Mesenchymal stem cell (in vitro differentiated cells and primary cell): ENCODE results near the gene DAND5.
A peak's percentile ranks its signal among the peaks of the same experiment; 100 is the strongest.

Experiments
- DNase-seq: peaks from one replicate; pipeline ENCODE4 v3.0.0-alpha.2; 2013
- H2AFZ ChIP-seq: one replicate; pipeline ENCODE4 v1.6.1; 2013; ENCODE audit warnings: low read depth, mild to moderate bottlenecking, control low read depth, inconsistent platforms, low read length, moderate library complexity
- H2AK5ac ChIP-seq: 2 replicates; pipeline ENCODE4 v1.6.1; 2013; ENCODE audit warnings: low read length, moderate library complexity, mild to moderate bottlenecking, inconsistent platforms; ENCODE audit not compliant: severe bottlenecking
- H2BK120ac ChIP-seq: one replicate; pipeline ENCODE4 v1.6.1; 2013; ENCODE audit warnings: low read depth, mild to moderate bottlenecking, inconsistent platforms, low read length, moderate library complexity
- H2BK12ac ChIP-seq, 2 experiments: one replicate each; pipeline ENCODE4 v1.6.1; 2013; ENCODE audit warnings: inconsistent platforms in 2 of 2, low read length in 2 of 2, mild to moderate bottlenecking in 2 of 2, moderate library complexity in 2 of 2, control low read depth in 1 of 2
- H2BK15ac ChIP-seq: one replicate; pipeline ENCODE4 v1.6.1; 2013; ENCODE audit warnings: mild to moderate bottlenecking, low read depth, inconsistent platforms; ENCODE audit not compliant: poor library complexity, severe bottlenecking
- H2BK5ac ChIP-seq: 2 replicates; pipeline ENCODE4 v1.6.1; 2013; ENCODE audit warnings: low read depth, mild to moderate bottlenecking, low read length, control low read depth, inconsistent platforms; ENCODE audit not compliant: poor library complexity, severe bottlenecking
- H3K14ac ChIP-seq, 2 experiments: one replicate each; pipeline ENCODE4 v1.6.1; 2013; ENCODE audit warnings: inconsistent platforms in 2 of 2, low read length in 2 of 2, control low read depth in 1 of 2, mild to moderate bottlenecking in 1 of 2, moderate library complexity in 1 of 2
- H3K18ac ChIP-seq, 2 experiments: one replicate each; pipeline ENCODE4 v1.6.1; 2013; ENCODE audit warnings: inconsistent platforms in 2 of 2, low read length in 2 of 2, control low read depth in 1 of 2, low read depth in 1 of 2, mild to moderate bottlenecking in 1 of 2
- H3K23ac ChIP-seq, 2 experiments: one replicate each; pipeline ENCODE4 v1.6.1; 2013; ENCODE audit warnings: inconsistent platforms in 2 of 2, low read length in 2 of 2, mild to moderate bottlenecking in 2 of 2, moderate library complexity in 2 of 2, control low read depth in 1 of 2
- H3K27ac ChIP-seq: 2 replicates; pipeline ENCODE4 v1.5.1; 2013; ENCODE audit warnings: mild to moderate bottlenecking, moderate library complexity, low read length, control low read depth, inconsistent platforms; ENCODE audit not compliant: poor library complexity, severe bottlenecking
- H3K27me3 ChIP-seq, 2 experiments: 2 replicates each; pipeline versions ENCODE4 v1.6.1 to v1.7.0; 2013; ENCODE audit warnings: low read length in 2 of 2, mild to moderate bottlenecking in 2 of 2, moderate library complexity in 2 of 2, control low read depth in 1 of 2, inconsistent platforms in 1 of 2; ENCODE audit not compliant: control insufficient read depth in 1 of 2, insufficient read depth in 1 of 2
- H3K36me3 ChIP-seq, 2 experiments: 2 replicates each; pipeline versions ENCODE4 v1.6.1 to v1.7.0; 2013; ENCODE audit warnings: low read length in 2 of 2, control low read depth in 1 of 2, inconsistent platforms in 1 of 2, low read depth in 1 of 2, mild to moderate bottlenecking in 1 of 2; ENCODE audit not compliant: insufficient read depth in 2 of 2, control insufficient read depth in 1 of 2
- H3K4ac ChIP-seq, 2 experiments: one replicate each; pipeline ENCODE4 v1.6.1; 2013; ENCODE audit warnings: inconsistent platforms in 2 of 2, low read length in 2 of 2, mild to moderate bottlenecking in 2 of 2, moderate library complexity in 2 of 2, control low read depth in 1 of 2, low read depth in 1 of 2
- H3K4me1 ChIP-seq: 2 replicates; pipeline ENCODE4 v1.6.1; 2013; ENCODE audit warnings: low read depth, low read length, control low read depth; ENCODE audit not compliant: control insufficient read depth, insufficient read depth
- H3K4me2 ChIP-seq: 2 replicates; pipeline ENCODE4 v1.6.1; 2013; ENCODE audit warnings: low read length, mild to moderate bottlenecking, inconsistent platforms; ENCODE audit not compliant: poor library complexity, severe bottlenecking
- H3K4me3 ChIP-seq, 2 experiments: 2 replicates each; pipeline versions ENCODE4 v1.5.1 to v1.7.0; 2013; ENCODE audit warnings: low read length in 2 of 2, mild to moderate bottlenecking in 2 of 2, control low read depth in 1 of 2, low read depth in 1 of 2; ENCODE audit not compliant: insufficient read depth in 1 of 2
- H3K79me1 ChIP-seq: replicated peaks from 2 replicates; pipeline ENCODE4 v1.6.1; 2013; ENCODE audit warnings: mild to moderate bottlenecking, control low read depth, low read length, inconsistent platforms; ENCODE audit not compliant: poor library complexity, severe bottlenecking
- H3K9ac ChIP-seq: 2 replicates; pipeline ENCODE4 v1.7.0; 2013; ENCODE audit warnings: mild to moderate bottlenecking, low read length, moderate library complexity
- H3K9me3 ChIP-seq: 2 replicates; pipeline ENCODE4 v1.7.0; 2013; ENCODE audit warnings: mild to moderate bottlenecking, low read length; ENCODE audit not compliant: control insufficient read depth
- H4K8ac ChIP-seq: one replicate; pipeline ENCODE4 v1.6.1; 2013; ENCODE audit warnings: inconsistent platforms, mild to moderate bottlenecking, low read length, moderate library complexity
- H4K91ac ChIP-seq: one replicate; pipeline ENCODE4 v1.6.1; 2013; ENCODE audit warnings: mild to moderate bottlenecking, low read length, inconsistent platforms
- WGBS: methylation state at CpG from one replicate; pipeline ENCODE4 v1.1.7; 2013; ENCODE audit warnings: mixed read lengths; 5-methylcytosine and 5-hydroxymethylcytosine counted together

The DAND5 gene

GRCh38 chr19:13014101-13014920, 44.9 kb downstream of the DAND5 start:
- peak overlapping the region; percentile 43 to 51 for H3K23ac ChIP-seq
- peaks cover 0 to 95% of the 10 kb centered on the region in 2 experiments for H3K27me3 ChIP-seq
- WGBS, result 7% methylated on average over 34 of the region's 35 CpGs
- H2BK12ac ChIP-seq, result no peak overlapping the region
- no peak overlapping the region for H2BK5ac ChIP-seq
- peak overlapping the region; percentile 78 for H3K4me2 ChIP-seq
- H2AFZ ChIP-seq, result no peak overlapping the region
- H3K4me3 ChIP-seq, result peak overlapping the region in 1 of 2 experiments; percentile 74
- H3K27ac ChIP-seq, result no peak overlapping the region
- H3K14ac ChIP-seq, result no peak overlapping the region
- H3K4ac ChIP-seq, result no peak overlapping the region
- H2BK15ac ChIP-seq, result no peak overlapping the region
- no peak overlapping the region for H4K8ac ChIP-seq
- no peak for DNase-seq
- H3K9me3 ChIP-seq, result no peaks in the 10 kb centered on the region
- H3K79me1 ChIP-seq, result peaks cover 2% of the 10 kb centered on the region
- H4K91ac ChIP-seq, result no peak overlapping the region
- no peak overlapping the region for H2BK120ac ChIP-seq
- H3K18ac ChIP-seq, result no peak overlapping the region
- peak overlapping the region; percentile 99 for H3K9ac ChIP-seq
- H3K4me1 ChIP-seq, result peaks cover 44% of the 10 kb centered on the region
- no peak overlapping the region for H2AK5ac ChIP-seq
- H3K36me3 ChIP-seq, result peaks cover 0 to under 1% of the 10 kb centered on the region in 2 experiments

GRCh38 chr19:13014921-13015280, 45.5 kb downstream of the DAND5 start:
- peaks cover 0 to 91% of the 10 kb centered on the region in 2 experiments for H3K27me3 ChIP-seq
- H3K4ac ChIP-seq, result no peak overlapping the region
- H2BK5ac ChIP-seq, result no peak overlapping the region
- no peak overlapping the region for H3K4me2 ChIP-seq
- no peak overlapping the region for H4K8ac ChIP-seq
- H2BK15ac ChIP-seq, result no peak overlapping the region
- peak overlapping the region; percentile 99 for H3K9ac ChIP-seq
- H3K27ac ChIP-seq, result no peak overlapping the region
- peak overlapping the region in 1 of 2 experiments; percentile 51 for H3K23ac ChIP-seq
- no peak overlapping the region for H2BK120ac ChIP-seq
- no peaks in the 10 kb centered on the region for H3K36me3 ChIP-seq
- no peak overlapping the region for H2BK12ac ChIP-seq
- no peak overlapping the region for H4K91ac ChIP-seq
- WGBS, result 3% methylated on average over 2 of the region's 4 CpGs
- no peaks in the 10 kb centered on the region for H3K9me3 ChIP-seq
- no peak overlapping the region for H3K14ac ChIP-seq
- peak overlapping the region in 1 of 2 experiments; percentile 74 for H3K4me3 ChIP-seq
- H3K18ac ChIP-seq, result no peak overlapping the region
- no peak overlapping the region for H2AFZ ChIP-seq
- DNase-seq, result no peak
- no peak overlapping the region for H2AK5ac ChIP-seq
- peaks cover 40% of the 10 kb centered on the region for H3K4me1 ChIP-seq
- H3K79me1 ChIP-seq, result peaks cover 2% of the 10 kb centered on the region

- Histone ChIP-seq H3K4ac (no peak overlapping the region), H3K79me1 (peaks cover 2% of the 10 kb centered on the region), H4K8ac (no peak overlapping the region), H3K18ac (no peak overlapping the region), H3K4me1 (peaks cover 34% of the 10 kb centered on the region), H2AK5ac (no peak overlapping the region), H3K9me3 (no peaks in the 10 kb centered on the region), H2BK12ac (no peak overlapping the region), H2BK5ac (no peak overlapping the region), H3K9ac (peak overlapping the region; percentile 99), H3K4me2 (no peak overlapping the region), H3K27me3 (peaks cover 0 to 91% of the 10 kb centered on the region in 2 experiments), H3K36me3 (no peaks in the 10 kb centered on the region), H2BK15ac (no peak overlapping the region), H2AFZ (no peak overlapping the region), H3K14ac (no peak overlapping the region), H3K4me3 (peak overlapping the region in 1 of 2 experiments; percentile 74), H4K91ac (no peak overlapping the region), H2BK120ac (no peak overlapping the region), H3K27ac (no peak overlapping the region), H3K23ac (no peak overlapping the region)
- no peak for DNase-seq
- WGBS, result 31% methylated on average over 4 of the region's 12 CpGs
These were observed 46.2 kb downstream of the DAND5 start for GRCh38 chr19:13015361-13016223.

- H2BK15ac ChIP-seq, result no peak overlapping the region
- H3K4me1 ChIP-seq, result peaks cover 30% of the 10 kb centered on the region
- H3K27ac ChIP-seq, result no peak overlapping the region
- DNase-seq, result no peak
- H2BK12ac ChIP-seq, result no peak overlapping the region
- H3K27me3 ChIP-seq, result peaks cover 0 to 91% of the 10 kb centered on the region in 2 experiments
- no peak overlapping the region for H2AK5ac ChIP-seq
- H2BK5ac ChIP-seq, result no peak overlapping the region
- peaks cover 2% of the 10 kb centered on the region for H3K79me1 ChIP-seq
- no peak overlapping the region for H3K4ac ChIP-seq
- no peaks in the 10 kb centered on the region for H3K9me3 ChIP-seq
- no peak overlapping the region for H3K4me2 ChIP-seq
- H2AFZ ChIP-seq, result no peak overlapping the region
- no peak overlapping the region for H3K18ac ChIP-seq
- no peak overlapping the region for H3K14ac ChIP-seq
- WGBS, result 11% methylated on average over 4 of the region's 7 CpGs
- peak overlapping the region; percentile 99 for H3K9ac ChIP-seq
- H3K36me3 ChIP-seq, result no peaks in the 10 kb centered on the region
- H4K8ac ChIP-seq, result no peak overlapping the region
- no peak overlapping the region for H2BK120ac ChIP-seq
- H3K23ac ChIP-seq, result no peak overlapping the region
- no peak overlapping the region for H4K91ac ChIP-seq
- peak overlapping the region in 1 of 2 experiments; percentile 74 for H3K4me3 ChIP-seq
These were observed 46.9 kb downstream of the DAND5 start for GRCh38 chr19:13016245-13016627.
